Progenitor cell of endocrine pancreas (in vitro differentiated cells): ENCODE data around the gene NEXN. TPM values are rescaled to one million over a fixed set of nuclear protein-coding genes. Genes with fewer than 3 reads are reported as not detected.

Experiments used
- DNase-seq: peaks from one replicate; pipeline ENCODE4 v3.0.0; 2021; ENCODE audit warnings: low spot score; ENCODE audit not compliant: unreplicated experiment
- H3K27ac Mint-ChIP-seq: 2 replicates; pipeline ENCODE4 v1.8.0; 2021; ENCODE audit warnings: mild to moderate bottlenecking, moderate library complexity, mixed read lengths
- H3K27me3 Mint-ChIP-seq: 2 replicates; pipeline ENCODE4 v1.8.0; 2021; ENCODE audit warnings: mixed read lengths
- H3K36me3 Mint-ChIP-seq: 2 replicates; pipeline ENCODE4 v1.8.0; 2022; ENCODE audit warnings: mixed read lengths; ENCODE audit not compliant: insufficient read depth
- H3K4me1 Mint-ChIP-seq: 2 replicates; pipeline ENCODE4 v1.8.0; 2021; ENCODE audit warnings: low read depth, mixed read lengths
- H3K4me3 Mint-ChIP-seq: 2 replicates; pipeline ENCODE4 v1.8.0; 2021; ENCODE audit warnings: low read depth, mild to moderate bottlenecking, moderate library complexity, mixed read lengths
- H3K9me3 Mint-ChIP-seq: 2 replicates; pipeline ENCODE4 v1.8.0; 2021; ENCODE audit warnings: low read depth, mixed read lengths
- CTCF ChIP-seq: fragments of 200-600 bp; sonication (generic); IDR thresholded peaks from one replicate; pipeline ENCODE4 v1.5.0; 2021; ENCODE audit warnings: antibody characterized with exemption, mild to moderate bottlenecking; ENCODE audit not compliant: unreplicated experiment
- total RNA-seq: library from RNA; stranded (reverse); gene quantifications from 2 replicates; pipeline ENCODE4 v1.2.1, GENCODE V29; 2021

Gene NEXN
- total RNA-seq, 1 donor from 2014 or later, result 6.5 TPM

GRCh38 chr1:77929806-77930205, 41.4 kb downstream of the NEXN start:
- DNase-seq, result no peak
- Mint-ChIP-seq H3K27ac (no peak overlapping the region), H3K4me1 (no peaks in the 10 kb centered on the region), H3K4me3 (no peak overlapping the region), H3K9me3 (no peaks in the 10 kb centered on the region), H3K36me3 (peaks cover 15% of the 10 kb centered on the region), H3K27me3 (no peaks in the 10 kb centered on the region)
- TF ChIP-seq CTCF, result no peak

DNA sequence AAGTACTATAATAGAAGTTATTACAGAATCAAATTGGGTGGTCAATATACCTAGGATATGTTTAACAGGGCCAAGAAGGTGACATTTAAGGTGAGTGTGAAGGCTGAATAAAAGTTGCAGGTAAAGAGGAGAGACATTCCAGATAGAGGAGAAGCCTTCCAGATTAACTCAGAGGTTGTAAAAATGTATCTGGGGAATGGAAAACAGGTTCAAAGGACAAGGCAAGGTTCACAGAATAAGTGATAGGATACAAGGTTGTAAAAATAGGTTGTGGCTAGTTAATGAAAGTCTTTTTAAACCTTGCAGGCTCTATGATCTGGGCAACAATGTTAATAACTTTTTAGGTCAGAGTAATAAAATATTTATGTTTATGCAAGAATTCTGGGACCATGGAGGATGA, 50.2 kb downstream of the NEXN start:
- no peak overlapping the region for H3K4me3 Mint-ChIP-seq
- no peaks in the 10 kb centered on the region for H3K9me3 Mint-ChIP-seq
- no peak for TF ChIP-seq CTCF
- peaks cover 18% of the 10 kb centered on the region for H3K36me3 Mint-ChIP-seq
- no peaks in the 10 kb centered on the region for H3K27me3 Mint-ChIP-seq
- H3K27ac Mint-ChIP-seq, result no peak overlapping the region
- no peaks in the 10 kb centered on the region for H3K4me1 Mint-ChIP-seq
- no peak for DNase-seq

DNA sequence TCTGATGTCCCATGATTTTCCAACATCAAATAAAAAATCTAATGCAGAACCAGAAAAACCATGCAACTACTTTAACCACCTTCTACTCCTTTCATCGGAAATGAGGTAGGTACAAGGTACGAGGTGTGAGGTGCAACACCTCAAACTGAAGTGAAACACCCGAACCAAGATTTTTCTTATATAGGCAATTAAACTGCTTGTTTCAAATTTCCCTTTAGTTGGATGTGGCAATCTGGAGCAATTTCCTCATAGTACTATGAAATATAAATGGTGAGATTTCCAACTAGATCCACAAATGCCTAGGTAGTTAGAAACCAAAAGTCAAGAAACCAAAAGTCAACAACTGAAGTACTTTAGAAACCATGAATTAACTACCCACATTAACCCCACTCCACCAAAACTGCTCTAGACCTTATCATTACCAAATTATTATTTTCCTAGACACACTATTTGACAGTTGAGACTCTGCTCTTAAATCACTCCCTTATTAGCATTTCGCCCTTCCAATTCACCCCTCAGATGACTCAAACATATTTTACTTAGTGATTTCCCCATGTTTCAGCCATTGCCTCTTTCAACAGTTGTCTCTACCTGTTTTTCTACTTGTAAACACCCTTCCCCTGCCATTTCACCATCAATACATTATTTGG, 52.6 kb downstream of the NEXN start:
- Mint-ChIP-seq H3K27me3 (no peaks in the 10 kb centered on the region), H3K9me3 (no peaks in the 10 kb centered on the region), H3K36me3 (peaks cover 24% of the 10 kb centered on the region), H3K4me3 (no peak overlapping the region), H3K4me1 (no peaks in the 10 kb centered on the region), H3K27ac (peak overlapping the region; percentile 4)
- DNase-seq, result no peak
- no peak for TF ChIP-seq CTCF

GRCh38 chr1:77942400-77943140, 54.1 kb downstream of the NEXN start:
- TF ChIP-seq CTCF, result no peak
- peak overlapping the region; percentile 53 for H3K27ac Mint-ChIP-seq
- H3K4me1 Mint-ChIP-seq, result no peaks in the 10 kb centered on the region
- H3K4me3 Mint-ChIP-seq, result no peak overlapping the region
- DNase-seq, result no peak
- no peaks in the 10 kb centered on the region for H3K9me3 Mint-ChIP-seq
- H3K27me3 Mint-ChIP-seq, result no peaks in the 10 kb centered on the region
- peaks cover 25% of the 10 kb centered on the region for H3K36me3 Mint-ChIP-seq

GRCh38 chr1:77945345-77945744, 56.9 kb downstream of the NEXN start:
- TF ChIP-seq CTCF, result no peak
- DNase-seq, result no peak
- Mint-ChIP-seq H3K4me3 (no peak overlapping the region), H3K9me3 (no peaks in the 10 kb centered on the region), H3K27me3 (no peaks in the 10 kb centered on the region), H3K27ac (peak overlapping the region; percentile 22), H3K36me3 (peaks cover 28% of the 10 kb centered on the region), H3K4me1 (no peaks in the 10 kb centered on the region)
